Measurements from ENCODE around the gene FMNL3. TPM values are rescaled to one million over a fixed set of nuclear protein-coding genes. Genes with fewer than 3 reads are reported as not detected.

The FMNL3 gene
- total RNA-seq, 4 donors from 2014 or later = 48.3 to 64.2 (median 58.9) TPM

DNA sequence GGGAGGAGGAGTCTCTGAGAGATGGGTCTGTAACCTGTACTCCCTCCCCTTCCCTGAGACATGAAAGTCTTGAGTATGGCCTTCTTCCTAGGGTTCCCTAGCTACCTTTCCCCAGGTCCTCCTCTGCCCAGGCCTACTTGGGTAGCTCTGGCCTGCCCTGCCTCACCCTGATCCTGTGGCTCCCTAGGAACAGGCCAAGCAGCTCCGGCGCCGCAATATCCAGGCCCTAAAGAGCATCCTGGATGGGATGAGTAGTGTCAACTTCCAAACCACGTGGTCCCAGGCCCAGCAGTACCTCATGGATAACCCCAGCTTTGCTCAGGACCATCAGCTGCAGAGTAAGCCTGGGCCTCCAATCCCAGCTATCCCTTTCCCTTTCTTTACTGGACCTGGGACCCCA lies 71.5 kb downstream of the FMNL3 start:
- H3K4me1 ChIP-seq = peaks cover 0 to 22% (median 12%) of the 10 kb centered on the region in 4 donors
- H3K27me3 ChIP-seq = no peaks in the 10 kb centered on the region
- TF ChIP-seq, protein P1, sequence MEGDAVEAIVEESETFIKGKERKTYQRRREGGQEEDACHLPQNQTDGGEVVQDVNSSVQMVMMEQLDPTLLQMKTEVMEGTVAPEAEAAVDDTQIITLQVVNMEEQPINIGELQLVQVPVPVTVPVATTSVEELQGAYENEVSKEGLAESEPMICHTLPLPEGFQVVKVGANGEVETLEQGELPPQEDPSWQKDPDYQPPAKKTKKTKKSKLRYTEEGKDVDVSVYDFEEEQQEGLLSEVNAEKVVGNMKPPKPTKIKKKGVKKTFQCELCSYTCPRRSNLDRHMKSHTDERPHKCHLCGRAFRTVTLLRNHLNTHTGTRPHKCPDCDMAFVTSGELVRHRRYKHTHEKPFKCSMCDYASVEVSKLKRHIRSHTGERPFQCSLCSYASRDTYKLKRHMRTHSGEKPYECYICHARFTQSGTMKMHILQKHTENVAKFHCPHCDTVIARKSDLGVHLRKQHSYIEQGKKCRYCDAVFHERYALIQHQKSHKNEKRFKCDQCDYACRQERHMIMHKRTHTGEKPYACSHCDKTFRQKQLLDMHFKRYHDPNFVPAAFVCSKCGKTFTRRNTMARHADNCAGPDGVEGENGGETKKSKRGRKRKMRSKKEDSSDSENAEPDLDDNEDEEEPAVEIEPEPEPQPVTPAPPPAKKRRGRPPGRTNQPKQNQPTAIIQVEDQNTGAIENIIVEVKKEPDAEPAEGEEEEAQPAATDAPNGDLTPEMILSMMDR (IDR thresholded peaks at IDR 0.05) = no peak
- TF ChIP-seq EP300 (IDR thresholded peaks at IDR 0.05) = no peak
- TF ChIP-seq POLR2A (IDR thresholded peaks at IDR 0.05) = no peak
- peaks cover 0 to 54% (median 0%) of the 10 kb centered on the region in 3 donors for H3K36me3 ChIP-seq
- 89 to 100% methylated on average over 4 of the region's 4 CpGs for WGBS, 2 donors
- no peak for DNase-seq (ENCODE audit: low spot score in 2 of 2)
- H3K27ac ChIP-seq = peak overlapping the region in 1 of 4 donors; percentile 81
- H3K4me3 ChIP-seq = no peak overlapping the region
- H3K9me3 ChIP-seq = no peaks in the 10 kb centered on the region

DNA sequence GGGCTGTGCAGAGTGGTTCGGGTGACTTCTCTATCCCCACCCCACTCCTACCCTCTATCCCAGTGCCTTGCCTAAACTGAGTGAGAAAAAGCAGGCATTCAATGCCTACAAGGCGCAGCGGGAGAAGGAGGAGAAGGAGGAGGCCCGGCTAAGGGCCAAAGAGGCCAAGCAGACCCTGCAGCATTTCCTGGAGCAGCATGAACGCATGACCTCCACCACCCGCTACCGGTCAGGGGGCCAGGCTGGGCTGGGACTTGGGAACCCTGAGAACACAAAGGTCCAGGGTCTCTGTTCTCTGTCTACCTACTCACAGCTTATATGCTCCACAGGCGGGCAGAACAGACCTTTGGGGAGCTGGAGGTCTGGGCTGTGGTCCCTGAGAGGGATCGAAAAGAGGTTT lies 72.2 kb downstream of the FMNL3 start:
- H3K27ac ChIP-seq = peak overlapping the region in 1 of 4 donors; percentile 81

DNA sequence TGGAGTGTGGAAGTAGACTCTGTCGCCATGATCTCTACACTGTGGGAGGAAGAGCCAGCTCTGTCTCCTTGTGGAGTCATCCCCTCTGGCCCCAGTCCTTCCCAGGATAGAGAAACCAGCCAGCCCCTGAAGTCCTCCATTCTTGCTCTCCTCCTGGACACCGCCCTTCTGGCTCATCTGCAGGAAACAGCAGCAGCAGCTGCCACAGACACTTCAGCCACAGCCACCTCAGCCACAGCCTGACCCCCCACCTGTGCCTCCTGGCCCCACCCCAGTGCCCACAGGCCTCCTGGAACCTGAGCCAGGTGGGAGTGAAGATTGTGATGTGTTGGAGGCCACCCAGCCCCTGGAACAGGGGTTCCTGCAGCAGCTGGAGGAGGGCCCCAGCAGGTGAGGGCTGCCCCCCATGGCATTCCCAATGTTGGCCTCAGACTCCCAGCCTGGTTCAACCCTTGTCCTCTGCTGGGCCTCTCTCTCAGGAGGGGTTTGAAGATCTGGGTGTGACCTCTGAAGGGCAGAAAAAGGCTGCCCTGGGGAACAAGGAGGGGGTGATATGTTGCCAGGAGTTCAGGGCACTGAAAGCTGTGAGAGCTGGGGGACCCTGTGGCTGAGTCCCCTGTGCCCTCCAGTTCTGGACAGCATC lies 73.4 kb downstream of the FMNL3 start:
- WGBS, 2 donors = 76 to 88% methylated on average over 2 of the region's 2 CpGs
- peaks cover 0 to 22% (median 12%) of the 10 kb centered on the region in 4 donors for H3K4me1 ChIP-seq
- H3K36me3 ChIP-seq = peaks cover 0 to 54% (median 0%) of the 10 kb centered on the region in 3 donors
- no peaks in the 10 kb centered on the region for H3K9me3 ChIP-seq
- H3K4me3 ChIP-seq = no peak overlapping the region
- TF ChIP-seq, protein P1 (IDR thresholded peaks at IDR 0.05) = no peak
- TF ChIP-seq EP300 (IDR thresholded peaks at IDR 0.05) (no peak), POLR2A (IDR thresholded peaks at IDR 0.05) (no peak)
- no peak for DNase-seq (ENCODE audit: low spot score in 2 of 2)
- no peaks in the 10 kb centered on the region for H3K27me3 ChIP-seq
- no peak overlapping the region for H3K27ac ChIP-seq

More for the DNA sequence above, 72.2 kb downstream of the FMNL3 start:
- peaks cover 0 to 22% (median 12%) of the 10 kb centered on the region in 4 donors for H3K4me1 ChIP-seq
- WGBS, 2 donors = 68% methylated on average over 9 of the region's 9 CpGs
- TF ChIP-seq EP300 (IDR thresholded peaks at IDR 0.05) (no peak), POLR2A (IDR thresholded peaks at IDR 0.05) (no peak)
- TF ChIP-seq, protein P1 (IDR thresholded peaks at IDR 0.05) = no peak
- DNase-seq (ENCODE audit: low spot score in 2 of 2) = no peak
- H3K9me3 ChIP-seq = no peaks in the 10 kb centered on the region
- H3K36me3 ChIP-seq = peaks cover 0 to 54% (median 0%) of the 10 kb centered on the region in 3 donors
- no peaks in the 10 kb centered on the region for H3K27me3 ChIP-seq
- H3K4me3 ChIP-seq = no peak overlapping the region

DNA sequence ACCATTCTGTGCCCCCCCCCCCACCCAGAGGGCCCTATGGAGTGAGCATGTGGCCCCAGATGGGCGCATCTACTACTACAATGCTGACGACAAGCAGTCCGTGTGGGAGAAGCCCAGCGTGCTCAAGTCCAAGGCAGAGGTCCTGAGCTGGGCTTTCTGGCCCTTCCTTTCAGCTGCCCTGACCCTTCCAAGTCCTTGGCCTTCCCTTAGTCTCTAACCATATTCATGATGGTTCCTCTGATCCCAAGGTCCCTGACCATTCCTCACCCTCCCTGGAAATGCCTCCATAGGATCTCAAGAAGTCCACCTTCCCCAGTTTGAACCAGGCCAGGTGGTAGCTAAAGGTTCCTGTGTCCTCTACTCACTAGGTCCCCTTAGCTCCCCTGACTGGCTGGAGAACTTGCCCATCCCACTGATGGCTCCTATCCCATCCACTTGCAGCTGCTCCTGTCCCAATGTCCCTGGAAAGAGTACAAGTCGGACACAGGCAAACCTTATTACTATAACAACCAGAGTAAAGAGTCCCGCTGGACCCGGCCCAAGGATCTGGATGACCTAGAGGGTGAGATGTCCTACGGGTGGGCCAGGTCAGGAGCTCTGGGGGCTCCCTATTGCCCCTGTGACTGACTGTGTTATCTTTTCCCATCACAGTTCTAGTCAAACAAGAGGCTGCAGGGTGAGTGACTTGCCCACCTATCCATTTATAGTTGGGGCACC lies 74.1 kb downstream of the FMNL3 start:
- H3K36me3 ChIP-seq = peaks cover 0 to 52% (median 0%) of the 10 kb centered on the region in 3 donors
- DNase-seq (ENCODE audit: low spot score in 2 of 2) = no peak
- no peaks in the 10 kb centered on the region for H3K27me3 ChIP-seq
- no peak overlapping the region for H3K27ac ChIP-seq
- 81 to 82% methylated on average over 7 to 8 of the region's 8 CpGs for WGBS, 2 donors
- H3K4me3 ChIP-seq = no peak overlapping the region
- H3K9me3 ChIP-seq = no peaks in the 10 kb centered on the region
- no peak for TF ChIP-seq POLR2A (IDR thresholded peaks at IDR 0.05)
- no peak for TF ChIP-seq EP300 (IDR thresholded peaks at IDR 0.05)
- TF ChIP-seq, protein P1 (IDR thresholded peaks at IDR 0.05) = no peak
- H3K4me1 ChIP-seq = peaks cover 0 to 22% (median 12%) of the 10 kb centered on the region in 4 donors

DNA sequence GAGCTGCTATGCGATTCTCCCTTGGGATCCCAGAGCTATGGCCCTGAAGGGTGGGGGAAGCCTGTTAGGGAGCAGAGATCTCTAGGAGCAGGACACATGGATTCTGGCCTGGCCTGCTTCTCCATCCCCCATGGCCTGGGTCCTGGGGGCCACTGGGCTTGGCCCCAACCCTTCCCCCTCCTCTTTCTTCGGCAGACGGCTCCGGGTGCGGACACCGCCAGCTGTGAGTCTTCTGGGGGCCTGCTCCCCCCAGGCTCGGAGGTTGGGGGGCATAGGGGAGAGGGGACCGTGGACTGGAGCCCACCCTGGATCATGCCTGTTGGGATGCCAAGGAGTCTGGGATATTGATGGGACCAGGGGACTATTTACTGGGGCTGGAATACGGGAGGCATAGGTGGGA lies 74.8 kb downstream of the FMNL3 start:
- Histone ChIP-seq H3K27me3 (no peaks in the 10 kb centered on the region), H3K27ac (no peak overlapping the region), H3K4me3 (no peak overlapping the region), H3K36me3 (peaks cover 0 to 44% (median 0%) of the 10 kb centered on the region in 3 donors), H3K9me3 (no peaks in the 10 kb centered on the region), H3K4me1 (peaks cover 0 to 14% (median 10%) of the 10 kb centered on the region in 4 donors)
- no peak for DNase-seq (ENCODE audit: low spot score in 2 of 2)
- TF ChIP-seq EP300 (IDR thresholded peaks at IDR 0.05) = no peak
- TF ChIP-seq POLR2A (IDR thresholded peaks at IDR 0.05) = no peak
- TF ChIP-seq, protein P1 (IDR thresholded peaks at IDR 0.05) = no peak
- WGBS, 2 donors = 88 to 93% methylated on average over 8 to 9 of the region's 9 CpGs
